Subcutaneous adipose tissue (tissue), 4 donors: Measurements from ENCODE around the gene ODAPH. TPM values are rescaled to one million over a fixed set of nuclear protein-coding genes. Genes with fewer than 3 reads are reported as not detected.

Experiments used
- CTCF ChIP-seq: fragments of 450-650 bp; IDR thresholded peaks from one replicate; pipeline ENCODE4 v1.5.1; 2016; ENCODE audit warnings: low read depth, mild to moderate bottlenecking, control low read depth, antibody characterized with exemption, moderate library complexity
- total RNA-seq, 4 donors: library from RNA; depleted of rRNA; stranded (reverse); fragments of >200 nt; gene quantifications; one replicate each; pipeline ENCODE4 v1.1.0, GENCODE V29; 2016

The ODAPH gene
- total RNA-seq, 4 donors from 2014 or later: not detected

- TF ChIP-seq CTCF: no peak
Measured at GRCh38 chr4:75516144-75516543, 39.7 kb upstream of the ODAPH start.

- TF ChIP-seq CTCF: no peak
Measured at GRCh38 chr4:75525086-75525485, 30.8 kb upstream of the ODAPH start.

GRCh38 chr4:75525910-75526309 lies 30.0 kb upstream of the ODAPH start:
- TF ChIP-seq CTCF: no peak

GRCh38 chr4:75527482-75527881 lies 28.4 kb upstream of the ODAPH start:
- no peak for TF ChIP-seq CTCF

- no peak for TF ChIP-seq CTCF
Measured at GRCh38 chr4:75530556-75531322, 25.1 kb upstream of the ODAPH start.

GRCh38 chr4:75542824-75543223 lies 13.0 kb upstream of the ODAPH start:
- no peak for TF ChIP-seq CTCF

GRCh38 chr4:75544870-75545269 lies 11.0 kb upstream of the ODAPH start:
- TF ChIP-seq CTCF: no peak
